Subcutaneous adipose tissue (tissue), 4 donors: ENCODE data around the gene MITF. TPM values are rescaled to one million over a fixed set of nuclear protein-coding genes. Genes with fewer than 3 reads are reported as not detected.

Experiments used
- CTCF ChIP-seq: fragments of 450-650 bp; IDR thresholded peaks from one replicate; pipeline ENCODE4 v1.5.1; 2016; ENCODE audit warnings: low read depth, mild to moderate bottlenecking, control low read depth, antibody characterized with exemption, moderate library complexity
- total RNA-seq, 4 donors: library from RNA; depleted of rRNA; stranded (reverse); fragments of >200 nt; gene quantifications; one replicate each; pipeline ENCODE4 v1.1.0, GENCODE V29; 2016

The MITF gene
- total RNA-seq, 4 donors from 2014 or later, result 19.6 to 60.3 (median 32.5) TPM

- no peak for TF ChIP-seq CTCF
Measured at GRCh38 chr3:69921651-69922050, 182.4 kb downstream of the MITF start.

GRCh38 chr3:69922521-69923000 lies 183.3 kb downstream of the MITF start:
- no peak for TF ChIP-seq CTCF

GRCh38 chr3:69925506-69925905 lies 186.2 kb downstream of the MITF start:
- TF ChIP-seq CTCF, result no peak

- no peak for TF ChIP-seq CTCF
Measured at GRCh38 chr3:69926385-69926784, 187.1 kb downstream of the MITF start.

- no peak for TF ChIP-seq CTCF
Measured at GRCh38 chr3:69927571-69927970, 188.3 kb downstream of the MITF start.

- no peak for TF ChIP-seq CTCF
Measured at GRCh38 chr3:69929019-69929418, 189.8 kb downstream of the MITF start.

- no peak for TF ChIP-seq CTCF
Measured at GRCh38 chr3:69930564-69930963, 191.3 kb downstream of the MITF start.
